WI38 (cell line): ENCODE measurements around the gene LINC00237.

Experiments used
- H3K4me3 ChIP-seq: 2 replicates; pipeline ENCODE4 v1.5.1; 2011; ENCODE audit warnings: low read depth, mild to moderate bottlenecking, control low read depth, low read length
- CTCF ChIP-seq: IDR thresholded peaks from 2 replicates; pipeline ENCODE4 v1.5.1; 2012; ENCODE audit warnings: low read depth, mild to moderate bottlenecking, control low read depth, low read length

LINC00237 gene

GRCh38 chr20:21102603-21103311, 3.4 kb downstream of the LINC00237 start:
- no peak for TF ChIP-seq CTCF
- H3K4me3 ChIP-seq = 0 out of 2 replicates have a peak overlapping the region, but pooled peaks have one; percentile 8

GRCh38 chr20:21101932-21102575, 4.1 kb downstream of the LINC00237 start:
- no peak for TF ChIP-seq CTCF
- no peak overlapping the region for H3K4me3 ChIP-seq

- no peak overlapping the region for H3K4me3 ChIP-seq
- TF ChIP-seq CTCF = no peak
These were observed 4.7 kb downstream of the LINC00237 start for GRCh38 chr20:21101453-21101931.

GRCh38 chr20:21100578-21101452, 5.3 kb downstream of the LINC00237 start:
- peak overlapping the region; percentile 35 for H3K4me3 ChIP-seq

GRCh38 chr20:21099751-21100577, 6.2 kb downstream of the LINC00237 start:
- H3K4me3 ChIP-seq = peak overlapping the region; percentile 35
- TF ChIP-seq CTCF = no peak

More at GRCh38 chr20:21100578-21101452, 5.3 kb downstream of the LINC00237 start:
- TF ChIP-seq CTCF = no peak

GRCh38 chr20:21096321-21097043, 9.7 kb downstream of the LINC00237 start:
- no peak for TF ChIP-seq CTCF
- H3K4me3 ChIP-seq = no peak overlapping the region
